D721Med (cell line): ENCODE results near the gene SCRT2.

Source experiments
- DNase-seq: peaks from one replicate; pipeline ENCODE4 v3.0.0; 2011; ENCODE audit warnings: low spot score; ENCODE audit not compliant: insufficient read length
- FAIRE-seq: peaks from 2 replicates; lab custom pipeline; 2011; peaks lifted over from hg19 to GRCh38; lab: Jason Lieb, UNC
- TF ChIP-seq, protein P1 (sequence below): IDR thresholded peaks from 2 replicates; pipeline ENCODE4 v1.5.1; 2012; ENCODE audit warnings: mild to moderate bottlenecking, control low read depth; ENCODE audit not compliant: insufficient read depth; ENCODE audit errors: missing control alignments

The SCRT2 gene

DNA sequence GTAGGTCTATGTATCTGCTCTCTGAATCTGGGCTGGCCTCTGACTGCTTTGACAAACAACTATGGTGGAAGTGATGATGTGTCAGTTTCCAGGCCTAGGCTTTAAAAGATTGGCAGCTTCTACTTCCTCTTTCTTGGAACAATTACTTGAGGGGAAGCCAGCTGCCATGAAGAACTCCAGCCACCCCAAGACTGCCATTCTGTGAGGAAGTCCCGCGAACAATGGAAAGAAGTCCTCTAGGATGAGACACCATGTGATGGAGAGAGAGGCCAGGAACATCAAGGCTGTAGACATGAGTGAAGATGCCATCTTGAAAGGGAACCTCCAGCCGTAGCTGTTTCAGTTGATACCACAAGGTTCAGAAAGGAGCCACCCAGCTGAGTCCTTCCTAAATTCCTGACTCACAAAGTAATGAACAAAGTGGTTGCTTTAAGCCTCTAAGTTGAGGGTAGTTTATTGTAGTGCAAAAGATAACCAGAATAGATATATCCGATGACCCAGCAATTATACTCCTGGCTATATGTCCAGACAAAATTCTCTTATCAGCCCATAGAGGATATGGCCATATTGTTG is 50.2 kb downstream of the SCRT2 start:
- TF ChIP-seq, protein P1, sequence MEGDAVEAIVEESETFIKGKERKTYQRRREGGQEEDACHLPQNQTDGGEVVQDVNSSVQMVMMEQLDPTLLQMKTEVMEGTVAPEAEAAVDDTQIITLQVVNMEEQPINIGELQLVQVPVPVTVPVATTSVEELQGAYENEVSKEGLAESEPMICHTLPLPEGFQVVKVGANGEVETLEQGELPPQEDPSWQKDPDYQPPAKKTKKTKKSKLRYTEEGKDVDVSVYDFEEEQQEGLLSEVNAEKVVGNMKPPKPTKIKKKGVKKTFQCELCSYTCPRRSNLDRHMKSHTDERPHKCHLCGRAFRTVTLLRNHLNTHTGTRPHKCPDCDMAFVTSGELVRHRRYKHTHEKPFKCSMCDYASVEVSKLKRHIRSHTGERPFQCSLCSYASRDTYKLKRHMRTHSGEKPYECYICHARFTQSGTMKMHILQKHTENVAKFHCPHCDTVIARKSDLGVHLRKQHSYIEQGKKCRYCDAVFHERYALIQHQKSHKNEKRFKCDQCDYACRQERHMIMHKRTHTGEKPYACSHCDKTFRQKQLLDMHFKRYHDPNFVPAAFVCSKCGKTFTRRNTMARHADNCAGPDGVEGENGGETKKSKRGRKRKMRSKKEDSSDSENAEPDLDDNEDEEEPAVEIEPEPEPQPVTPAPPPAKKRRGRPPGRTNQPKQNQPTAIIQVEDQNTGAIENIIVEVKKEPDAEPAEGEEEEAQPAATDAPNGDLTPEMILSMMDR, result no peak
- no peak for DNase-seq
- no peak for FAIRE-seq

DNA sequence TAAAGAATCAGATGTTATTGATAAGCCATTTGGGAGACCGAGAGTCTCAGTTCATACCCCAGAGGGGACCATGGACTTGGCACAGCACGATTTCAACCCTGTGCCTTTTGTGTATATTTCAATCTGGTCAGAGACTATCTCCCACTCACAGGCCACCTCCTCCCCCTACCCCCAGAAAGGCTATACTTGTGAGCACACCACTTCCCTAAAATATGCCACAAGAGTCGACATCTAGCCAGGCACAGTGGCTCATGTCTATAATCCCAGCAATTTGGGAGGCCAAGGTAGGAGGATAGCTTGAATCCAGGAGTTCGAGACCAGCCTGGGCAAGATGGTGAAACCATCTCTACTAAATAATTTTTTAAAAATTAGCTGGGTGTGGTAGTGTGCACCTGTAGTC is 51.9 kb downstream of the SCRT2 start:
- no peak for FAIRE-seq
- TF ChIP-seq, protein P1, result no peak

DNA sequence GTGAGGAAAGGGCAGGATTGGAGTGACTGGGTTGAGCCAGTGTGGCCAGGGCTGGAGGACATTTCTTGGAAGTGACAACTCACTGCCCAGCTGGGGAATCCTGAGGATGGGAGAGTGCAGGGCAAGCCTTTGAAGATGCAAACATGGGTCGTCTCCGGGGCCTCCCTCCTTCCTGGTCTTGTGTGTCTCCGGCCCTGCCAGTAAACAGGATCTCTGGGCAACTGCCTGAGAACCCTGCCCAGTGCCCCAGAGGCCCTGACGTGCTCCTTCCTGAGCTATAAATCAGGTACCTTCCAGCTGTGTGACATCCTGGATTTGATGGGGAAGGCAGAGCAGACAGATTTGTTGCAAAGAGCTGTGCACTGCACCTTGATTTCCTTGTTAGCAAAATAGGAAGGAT is 52.6 kb downstream of the SCRT2 start:
- TF ChIP-seq, protein P1, result no peak
- FAIRE-seq, result no peak

More for the DNA sequence above, 51.9 kb downstream of the SCRT2 start:
- DNase-seq, result no peak

DNA sequence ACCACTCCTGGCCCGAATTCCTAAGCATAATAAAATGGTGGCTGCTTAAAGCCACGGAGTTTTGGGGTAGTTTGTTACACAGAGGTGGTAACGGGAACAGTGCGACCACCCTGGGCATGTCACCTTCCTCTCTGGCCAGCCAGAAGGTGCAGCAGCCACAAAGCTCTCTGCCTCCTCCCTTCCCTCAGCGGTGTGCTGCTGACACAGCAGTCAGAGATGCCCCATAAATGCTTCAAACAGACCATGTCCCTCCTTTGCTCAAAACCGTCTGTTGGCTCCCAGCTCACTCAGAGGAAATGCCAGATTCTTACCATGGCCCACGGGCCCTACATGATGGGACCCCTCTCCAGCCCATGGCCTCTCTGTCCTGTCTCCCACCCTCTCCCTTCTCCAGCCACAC is 53.4 kb downstream of the SCRT2 start:
- TF ChIP-seq, protein P1, result no peak
- FAIRE-seq, result no peak
- DNase-seq, result no peak

More for the DNA sequence above, 52.6 kb downstream of the SCRT2 start:
- DNase-seq, result no peak

DNA sequence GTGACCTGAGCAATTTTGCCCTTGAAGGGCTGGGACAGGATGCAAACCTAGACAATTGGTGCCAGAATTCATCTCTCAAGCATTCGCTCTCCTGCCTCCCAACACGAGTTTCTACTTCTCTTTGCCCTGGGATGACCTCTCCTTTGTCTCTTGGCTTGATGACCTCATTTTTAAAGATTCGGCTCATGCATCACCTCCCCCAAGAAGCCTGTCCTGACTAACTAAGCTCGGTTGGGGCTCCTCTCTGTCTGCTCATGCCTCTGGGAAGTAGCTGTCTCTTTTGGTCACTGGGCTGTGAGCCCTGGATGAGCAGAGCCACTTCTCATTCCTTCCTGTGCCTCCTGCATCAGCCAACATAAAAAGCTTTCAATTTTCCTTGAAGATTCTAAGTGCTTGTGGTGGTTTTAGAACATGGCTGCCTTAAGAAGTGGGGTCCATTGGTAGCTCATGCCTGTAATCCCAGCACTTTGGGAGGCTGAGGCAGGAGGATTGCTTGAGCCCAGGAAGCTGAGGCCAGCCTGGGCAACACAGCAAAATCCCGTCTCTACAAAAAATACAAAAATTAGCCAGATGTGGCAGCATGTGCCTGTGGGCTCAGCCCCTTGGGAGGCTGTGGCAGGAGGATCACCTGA is 54.4 kb downstream of the SCRT2 start:
- no peak for FAIRE-seq
- TF ChIP-seq, protein P1, result no peak
- no peak for DNase-seq

DNA sequence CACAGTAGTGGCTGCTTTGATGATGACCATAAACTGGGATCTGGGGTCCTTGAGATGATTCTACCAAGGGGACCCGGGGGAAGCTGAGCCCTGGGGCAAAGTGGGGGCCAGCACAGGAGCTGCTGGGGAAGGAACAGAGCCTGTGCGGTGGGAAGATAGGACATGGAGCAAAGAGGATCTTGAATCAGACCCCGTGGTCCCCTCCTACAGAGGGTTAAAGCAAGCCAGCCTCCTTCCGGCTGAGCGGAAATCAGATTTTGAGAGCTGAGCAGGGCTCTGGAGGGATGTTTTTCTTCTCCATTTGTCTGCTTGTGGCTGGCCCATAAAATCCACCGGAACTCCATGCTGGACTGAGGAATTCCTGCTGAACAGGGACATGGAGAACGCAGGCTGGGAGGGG is 55.4 kb downstream of the SCRT2 start:
- FAIRE-seq (no peak), DNase-seq (no peak)
- TF ChIP-seq, protein P1, result no peak

DNA sequence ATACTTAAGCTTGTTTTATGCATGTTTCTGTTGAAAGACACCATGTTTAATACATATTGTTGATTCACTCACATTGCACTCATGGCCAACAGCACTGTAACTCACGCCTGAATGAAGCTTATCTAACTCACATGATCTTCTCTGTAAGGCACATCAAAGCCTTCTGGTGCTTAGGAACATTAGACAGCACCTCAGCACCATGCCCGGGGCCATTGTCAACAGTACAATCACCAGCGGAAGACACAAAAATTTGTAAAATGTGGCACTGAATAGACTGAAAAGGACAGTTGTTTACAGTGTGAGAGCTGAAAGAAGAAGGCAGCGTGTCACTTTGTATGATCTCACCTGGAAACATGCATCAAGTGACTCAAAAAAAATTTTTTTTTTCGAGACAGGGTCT is 56.6 kb downstream of the SCRT2 start:
- FAIRE-seq (no peak), DNase-seq (no peak)
- TF ChIP-seq, protein P1, result no peak
